CD4-positive, alpha-beta T cell treated with Interleukin-17A for 1 hour (primary cell): ENCODE results near the gene ZNF653.
"Not testable (repeated sequence)": the region's sequence is repeated elsewhere in the genome, so short reads cannot be mapped to it uniquely, and the experiment has no call there.

Source experiments
- DNase-seq: peaks from one replicate; pipeline ENCODE4 v3.0.0-alpha.2; 2020

Gene ZNF653

GRCh38 chr19:11480715-11481533 is 24.7 kb downstream of the ZNF653 start, which contains the start of gene ELAVL3:
ELAVL3 (minus strand) TSS chr19:11481046; CDS start chr19:11480608, 438 bp downstream.
- DNase-seq = no peak

GRCh38 chr19:11479898-11480714 is 25.5 kb downstream of the ZNF653 start:
- DNase-seq = no peak

- DNase-seq = no peak
Measured at GRCh38 chr19:11479090-11479897, 26.3 kb downstream of the ZNF653 start.

GRCh38 chr19:11478167-11479089 is 27.2 kb downstream of the ZNF653 start:
- DNase-seq = no peak

GRCh38 chr19:11475861-11476260 is 29.8 kb downstream of the ZNF653 start:
- DNase-seq = no peak

- DNase-seq = not testable (repeated sequence)
Measured at GRCh38 chr19:11475343-11475742, 30.3 kb downstream of the ZNF653 start.

GRCh38 chr19:11473725-11474124 is 31.9 kb downstream of the ZNF653 start:
- DNase-seq = no peak

- not testable (repeated sequence) for DNase-seq
Measured at GRCh38 chr19:11468266-11468845, 37.3 kb downstream of the ZNF653 start.

GRCh38 chr19:11465600-11465999 is 40.0 kb downstream of the ZNF653 start:
- no peak for DNase-seq

GRCh38 chr19:11464333-11465265 is 41.0 kb downstream of the ZNF653 start:
- DNase-seq = no peak

- no peak for DNase-seq
Measured at GRCh38 chr19:11463391-11463790, 42.2 kb downstream of the ZNF653 start.

GRCh38 chr19:11461453-11461852 is 44.2 kb downstream of the ZNF653 start:
- no peak for DNase-seq

- no peak for DNase-seq
Measured at GRCh38 chr19:11460207-11460606, 45.4 kb downstream of the ZNF653 start.

GRCh38 chr19:11458912-11459311 is 46.7 kb downstream of the ZNF653 start:
- DNase-seq = not testable (repeated sequence)

- no peak for DNase-seq
Measured at GRCh38 chr19:11458236-11458900, 47.3 kb downstream of the ZNF653 start.

- DNase-seq = no peak
Measured at GRCh38 chr19:11457831-11458230, 47.8 kb downstream of the ZNF653 start.

GRCh38 chr19:11457115-11457514 is 48.5 kb downstream of the ZNF653 start:
- DNase-seq = no peak

- DNase-seq = no peak
Measured at GRCh38 chr19:11456659-11457058, 49.0 kb downstream of the ZNF653 start.

- DNase-seq = not testable (repeated sequence)
Measured at GRCh38 chr19:11455233-11455554, 50.4 kb downstream of the ZNF653 start.
